HCT116 (cell line): ENCODE measurements around the gene TMEM175. TPM values are rescaled to one million over a fixed set of nuclear protein-coding genes. Genes with fewer than 3 reads are reported as not detected.

Experiments used
- ATAC-seq: fragments of 200-7000 bp; cut with Tn5 transposase; 2 replicates; pipeline ENCODE4 v1.9.1; 2020; ENCODE audit warnings: mild to moderate bottlenecking, moderate library complexity
- BruUV-seq: library from RNA; stranded (reverse); fragments of 400-500 nt; replicated peaks from 2 replicates; lab custom pipeline; 2021; lab: Mats Ljungman, UMichigan
- CTCF ChIA-PET: fragments of 300-600 bp; sonication (Branson Sonifier 250); formaldehyde crosslinking; loops from one replicate; lab custom pipeline; 2021; ENCODE audit warnings: antibody characterized with exemption; lab: Charles Lee
- POLR2A ChIA-PET: fragments of 300-600, 350-600 bp; sonication (Branson Sonifier 250); formaldehyde crosslinking; loops from one replicate; lab custom pipeline; 2021; ENCODE audit warnings: antibody characterized with exemption; lab: Charles Lee
- RAD21 ChIA-PET, 2 experiments: fragments of 300-600 bp; sonication (Branson Sonifier 250); formaldehyde crosslinking; loops; one replicate each; lab custom pipeline; 2023; ENCODE audit warnings: low total read pairs in 2 of 2; ENCODE audit not compliant: uncharacterized antibody in 2 of 2, unreplicated experiment in 2 of 2, low non-redundant PET in 1 of 2; lab: Charles Lee
- DNase-seq: peaks from one replicate; pipeline ENCODE4 v3.0.0-alpha.2; 2010; ENCODE audit warnings: low read depth, low spot score
- H2AFZ ChIP-seq: fragments of 200-600 bp; shearing (Covaris generic), sonication (generic); 2 replicates; pipeline ENCODE4 v1.6.1; 2017; ENCODE audit warnings: low read depth, mixed run types, mixed read lengths, antibody characterized with exemption, low read length; ENCODE audit not compliant: poor library complexity, severe bottlenecking
- H3K27ac ChIP-seq: 2 replicates; pipeline ENCODE4 v1.5.1; 2012; ENCODE audit warnings: low read depth, low read length
- H3K27me3 ChIP-seq: fragments of 200-600 bp; sonication (generic); 2 replicates; pipeline ENCODE4 v1.6.1; 2016; ENCODE audit warnings: mixed run types, low read length, mixed read lengths; ENCODE audit not compliant: insufficient read depth
- H3K36me3 ChIP-seq, 2 experiments: fragments of 200-500 bp in 1 of 2; fragments of 200-600 bp in 1 of 2; sonication (Bioruptor generic) in 1 of 2; sonication (generic) in 1 of 2; 2 replicates each; pipeline versions ENCODE4 v1.5.1 to v1.6.1; 2014 to 2016; ENCODE audit warnings: low read length in 2 of 2, inconsistent platforms in 1 of 2, mixed read lengths in 1 of 2, mixed run types in 1 of 2; ENCODE audit not compliant: insufficient read depth in 2 of 2, control insufficient read depth in 1 of 2
- H3K4me1 ChIP-seq, 2 experiments: fragments of 200-600 bp in 1 of 2; sonication (generic) in 1 of 2; 2 replicates each; pipeline versions ENCODE4 v1.5.1 to v1.6.1; 2012 to 2017; ENCODE audit warnings: low read length in 2 of 2, inconsistent platforms in 1 of 2, mild to moderate bottlenecking in 1 of 2, mixed read lengths in 1 of 2, mixed run types in 1 of 2, moderate library complexity in 1 of 2; ENCODE audit not compliant: insufficient read depth in 2 of 2, control insufficient read depth in 1 of 2
- H3K4me2 ChIP-seq: fragments of 200-600 bp; sonication (generic); 2 replicates; pipeline ENCODE4 v1.6.1; 2017; ENCODE audit warnings: mixed run types, low read length, mixed read lengths
- H3K4me3 ChIP-seq, 2 experiments: fragments of 200-600 bp in 1 of 2; sonication (generic) in 1 of 2; replicated peaks in 1 of 2; 2 replicates each; pipeline ENCODE4 v1.5.1; 2011 to 2016; ENCODE audit warnings: low read length in 2 of 2, control low read depth in 1 of 2, low read depth in 1 of 2, mild to moderate bottlenecking in 1 of 2, mixed read lengths in 1 of 2, mixed run types in 1 of 2
- H3K79me2 ChIP-seq: fragments of 200-600 bp; sonication (generic); 2 replicates; pipeline ENCODE4 v1.6.1; 2017; ENCODE audit warnings: mild to moderate bottlenecking, mixed run types, low read length, moderate library complexity, mixed read lengths; ENCODE audit not compliant: insufficient read depth
- H3K9ac ChIP-seq: fragments of 200-600 bp; sonication (generic); 2 replicates; pipeline ENCODE4 v1.6.1; 2016; ENCODE audit warnings: low read length, mixed read lengths
- H3K9me2 ChIP-seq: fragments of 200-600 bp; sonication (generic), shearing (Covaris generic); 2 replicates; pipeline ENCODE4 v1.6.1; 2017; ENCODE audit warnings: mixed run types, mild to moderate bottlenecking, moderate library complexity; ENCODE audit not compliant: insufficient read depth
- H3K9me3 ChIP-seq, 2 experiments: fragments of 200-500 bp in 1 of 2; fragments of 200-600 bp in 1 of 2; sonication (Bioruptor generic) in 1 of 2; sonication (generic) in 1 of 2; 2 replicates each; pipeline ENCODE4 v1.6.1; 2014 to 2017; ENCODE audit warnings: low read length in 2 of 2, mixed read lengths in 2 of 2, inconsistent platforms in 1 of 2, low read depth in 1 of 2, mild to moderate bottlenecking in 1 of 2, mixed run types in 1 of 2, moderate library complexity in 1 of 2; ENCODE audit not compliant: control insufficient read depth in 1 of 2, insufficient read depth in 1 of 2
- H4K20me1 ChIP-seq: fragments of 200-600 bp; sonication (generic), shearing (Covaris generic); 2 replicates; pipeline ENCODE4 v1.6.1; 2017; ENCODE audit warnings: mixed run types, mild to moderate bottlenecking, moderate library complexity; ENCODE audit not compliant: insufficient read depth
- ATF3 ChIP-seq: IDR thresholded peaks from 2 replicates; pipeline ENCODE4 v1.6.1; 2012
- ELF1 ChIP-seq: IDR thresholded peaks from 2 replicates; pipeline ENCODE4 v1.6.1; 2012; ENCODE audit warnings: low read depth, borderline replicate concordance
- POLR2A ChIP-seq: IDR thresholded peaks from 2 replicates; pipeline ENCODE4 v1.7.0; 2011; ENCODE audit warnings: borderline replicate concordance; ENCODE audit not compliant: insufficient read depth, insufficient read length; ENCODE audit errors: extremely low read depth
- POLR2AphosphoS5 ChIP-seq: IDR thresholded peaks from 2 replicates; pipeline ENCODE4 v1.6.1; 2011; ENCODE audit warnings: mild to moderate bottlenecking, low read depth, low read length, moderate library complexity
- SP1 ChIP-seq: IDR thresholded peaks from 2 replicates; pipeline ENCODE4 v1.6.1; 2012; ENCODE audit warnings: low read depth
- TCF7L2 ChIP-seq: IDR thresholded peaks from 2 replicates; pipeline ENCODE4 v1.7.0; 2011; ENCODE audit warnings: borderline replicate concordance, inconsistent platforms; ENCODE audit not compliant: insufficient read depth, insufficient read length; ENCODE audit errors: extremely low read depth
- ZFX ChIP-seq: fragments of 450-650 bp; IDR thresholded peaks from 2 replicates; pipeline ENCODE4 v1.6.1; 2017
- ZNF274 ChIP-seq: fragments of 200-500 bp; sonication (Bioruptor generic); IDR thresholded peaks from 2 replicates; pipeline ENCODE4 v1.6.1; 2014; ENCODE audit warnings: mild to moderate bottlenecking, low read depth, low read length, inconsistent platforms
- intact Hi-C: fragments of 100-400 bp; cut with micrococcal nuclease; formaldehyde crosslinking; loops from 2 replicates; pipeline ENCODE4 v1.10.0; 2022
- total RNA-seq: library from RNA; stranded (reverse); gene quantifications from one replicate; pipeline ENCODE4 v1.2.1, GENCODE V29; 2021; ENCODE audit not compliant: unreplicated experiment

TMEM175 gene
- total RNA-seq, 1 experiment from 2014 or later = 17.5 TPM

GRCh38 chr4:993111-994029, 61.1 kb downstream of the TMEM175 start, which contains the start of gene SLC26A1:
TSS of gene SLC26A1 (minus strand) at chr4:993404. CDS start at chr4:991703, 1,701 bp downstream.
- no peaks in the 10 kb centered on the region for H3K79me2 ChIP-seq
- H3K36me3 ChIP-seq = no peaks in the 10 kb centered on the region
- H3K9me3 ChIP-seq = no peaks in the 10 kb centered on the region
- peaks cover 14 to 23% of the 10 kb centered on the region in 2 experiments for H3K4me1 ChIP-seq
- peak within 1 kb of the TSS; percentile 73 for H3K4me2 ChIP-seq
- TF ChIP-seq ZNF274 = no peak
- TF ChIP-seq TCF7L2 = no peak
- no peak for TF ChIP-seq ATF3
- TF ChIP-seq ELF1 = no peak
- TF ChIP-seq ZFX = no peak
- TF ChIP-seq POLR2AphosphoS5 = no peak
- no peak for TF ChIP-seq POLR2A
- TF ChIP-seq SP1 = no peak
- POLR2A ChIA-PET = no interaction called here
- H3K27me3 ChIP-seq = no peaks in the 10 kb centered on the region
- H2AFZ ChIP-seq = no peak within 1 kb of the TSS
- DNase-seq = no peak
- H3K9ac ChIP-seq = peak within 1 kb of the TSS; percentile 44
- no peak for ATAC-seq
- H3K4me3 ChIP-seq = peak within 1 kb of the TSS in 1 of 2 experiments; percentile 28; a peak in 1 of 4 replicates
- BruUV-seq = no TSS peak
- no peaks in the 10 kb centered on the region for H4K20me1 ChIP-seq
- intact Hi-C loops = no loop called here
- RAD21 ChIA-PET = no interaction called here
- peak within 1 kb of the TSS; percentile 53 for H3K27ac ChIP-seq
- CTCF ChIA-PET = interaction anchor here (1.1 kb wide), 1 partner anchor 16 kb away, joined by 3 read pairs; no protein-coding TSS in a partner anchor
- H3K9me2 ChIP-seq = no peaks in the 10 kb centered on the region
